Gastroesophageal sphincter (tissue), 3 donors: ENCODE measurements around the gene MCC.

Experiments
- CTCF ChIP-seq, 4 experiments: fragments of 200-600 bp in 2 of 4; fragments of 450-650 bp in 2 of 4; sonication (generic) in 1 of 4; IDR thresholded peaks; one replicate each; pipeline ENCODE4 v1.5.1; 2017 to 2019; ENCODE audit warnings: antibody characterized with exemption in 4 of 4, mild to moderate bottlenecking in 2 of 4, moderate library complexity in 2 of 4
- EP300 ChIP-seq: sonication (generic); formaldehyde crosslinking; IDR thresholded peaks from one replicate; pipeline ENCODE4 v1.6.1; 2017; ENCODE audit warnings: antibody characterized with exemption, mild to moderate bottlenecking
- POLR2A ChIP-seq, 2 donors: fragments of 450-650 bp; IDR thresholded peaks; one replicate each; pipeline ENCODE4 v1.6.1; 2017; ENCODE audit warnings: antibody characterized with exemption in 2 of 2, mild to moderate bottlenecking in 2 of 2, moderate library complexity in 1 of 2

- TF ChIP-seq CTCF (IDR thresholded peaks at IDR 0.05) (no peak), POLR2A (IDR thresholded peaks at IDR 0.05) (no peak), EP300 (no peak)
Measured at GRCh38 chr5:113162208-113162607, 326.0 kb downstream of the MCC start.
